Rectal smooth muscle tissue (tissue), 1 donor: ENCODE data around the gene PI4K2A.
"Not testable (repeated sequence)": the region's sequence is repeated elsewhere in the genome, so short reads cannot be mapped to it uniquely, and the experiment has no call there.

Experiments
- H3K27ac ChIP-seq: one replicate; pipeline ENCODE4 v1.7.0; 2013; ENCODE audit warnings: low read depth, low read length, inconsistent platforms
- H3K27me3 ChIP-seq: one replicate; pipeline ENCODE4 v1.7.0; 2013; ENCODE audit warnings: low read length; ENCODE audit not compliant: control insufficient read depth, insufficient read depth
- H3K36me3 ChIP-seq: one replicate; pipeline ENCODE4 v1.7.0; 2013; ENCODE audit warnings: low read length; ENCODE audit not compliant: control insufficient read depth, insufficient read depth
- H3K4me1 ChIP-seq: one replicate; pipeline ENCODE4 v1.7.0; 2013; ENCODE audit warnings: low read length; ENCODE audit not compliant: control insufficient read depth, insufficient read depth
- H3K4me3 ChIP-seq: one replicate; pipeline ENCODE4 v1.7.0; 2013; ENCODE audit warnings: low read length
- H3K9ac ChIP-seq: one replicate; pipeline ENCODE4 v1.7.0; 2013; ENCODE audit warnings: low read length

Gene PI4K2A

GRCh38 chr10:97685395-97685958, 45.0 kb downstream of the PI4K2A start:
- peaks cover 23% of the 10 kb centered on the region for H3K4me1 ChIP-seq
- H3K27ac ChIP-seq, result no peak overlapping the region

GRCh38 chr10:97686301-97686961, 46.0 kb downstream of the PI4K2A start:
- H3K27me3 ChIP-seq, result no peaks in the 10 kb centered on the region
- peak overlapping the region; percentile 85 for H3K4me3 ChIP-seq
- H3K27ac ChIP-seq, result peak overlapping the region; percentile 93
- peak overlapping the region; percentile 83 for H3K9ac ChIP-seq
- H3K36me3 ChIP-seq, result no peaks in the 10 kb centered on the region
- H3K4me1 ChIP-seq, result peaks cover 23% of the 10 kb centered on the region

More at GRCh38 chr10:97685395-97685958, 45.0 kb downstream of the PI4K2A start:
- H3K36me3 ChIP-seq, result no peaks in the 10 kb centered on the region
- H3K4me3 ChIP-seq, result peak overlapping the region; percentile 85
- H3K27me3 ChIP-seq, result no peaks in the 10 kb centered on the region
- H3K9ac ChIP-seq, result peak overlapping the region; percentile 52

- Histone ChIP-seq H3K4me3 (peak within 1 kb of the TSS; percentile 85), H3K36me3 (no peaks in the 10 kb centered on the region), H3K27me3 (no peaks in the 10 kb centered on the region), H3K9ac (peak within 1 kb of the TSS; percentile 83), H3K4me1 (peaks cover 20% of the 10 kb centered on the region), H3K27ac (peak within 1 kb of the TSS; percentile 93)
These were observed 46.7 kb downstream of the PI4K2A start, which contains the start of gene AVPI1 for GRCh38 chr10:97686962-97687784. AVPI1 (minus strand) TSS chr10:97687241; CDS start chr10:97679905, 7,336 bp downstream.

- no peaks in the 10 kb centered on the region for H3K36me3 ChIP-seq
- H3K27ac ChIP-seq, result peak overlapping the region; percentile 93
- peaks cover 20% of the 10 kb centered on the region for H3K4me1 ChIP-seq
- no peaks in the 10 kb centered on the region for H3K27me3 ChIP-seq
- H3K4me3 ChIP-seq, result peak overlapping the region; percentile 53
- peak overlapping the region; percentile 45 for H3K9ac ChIP-seq
These were observed 47.6 kb downstream of the PI4K2A start for GRCh38 chr10:97687785-97688781.

GRCh38 chr10:97689559-97690020, 49.1 kb downstream of the PI4K2A start:
- H3K4me1 ChIP-seq, result peaks cover 17% of the 10 kb centered on the region
- no peaks in the 10 kb centered on the region for H3K27me3 ChIP-seq
- no peak overlapping the region for H3K4me3 ChIP-seq
- no peak overlapping the region for H3K9ac ChIP-seq
- no peak overlapping the region for H3K27ac ChIP-seq
- no peaks in the 10 kb centered on the region for H3K36me3 ChIP-seq

GRCh38 chr10:97690133-97690532, 49.7 kb downstream of the PI4K2A start:
- Histone ChIP-seq H3K27me3 (no peaks in the 10 kb centered on the region), H3K36me3 (no peaks in the 10 kb centered on the region), H3K9ac (no peak overlapping the region), H3K27ac (no peak overlapping the region), H3K4me3 (no peak overlapping the region), H3K4me1 (peaks cover 11% of the 10 kb centered on the region)

- H3K4me1 ChIP-seq, H3K4me3 ChIP-seq, H3K27ac ChIP-seq, H3K9ac ChIP-seq, H3K36me3 ChIP-seq, H3K27me3 ChIP-seq: not testable (repeated sequence)
These were observed 57.7 kb downstream of the PI4K2A start for GRCh38 chr10:97698072-97698655.

GRCh38 chr10:97701438-97702069, 61.1 kb downstream of the PI4K2A start:
- Histone ChIP-seq H3K4me1 (no peaks in the 10 kb centered on the region), H3K27ac (no peak overlapping the region), H3K9ac (no peak overlapping the region), H3K27me3 (no peaks in the 10 kb centered on the region), H3K4me3 (no peak overlapping the region), H3K36me3 (no peaks in the 10 kb centered on the region)

GRCh38 chr10:97703398-97704067, 63.1 kb downstream of the PI4K2A start:
- Histone ChIP-seq H3K9ac (no peak overlapping the region), H3K27ac (no peak overlapping the region), H3K4me3 (no peak overlapping the region), H3K4me1 (peaks cover 5% of the 10 kb centered on the region), H3K27me3 (no peaks in the 10 kb centered on the region), H3K36me3 (no peaks in the 10 kb centered on the region)

- Histone ChIP-seq H3K27ac (no peak overlapping the region), H3K4me3 (no peak overlapping the region), H3K36me3 (no peaks in the 10 kb centered on the region), H3K27me3 (no peaks in the 10 kb centered on the region), H3K9ac (no peak overlapping the region), H3K4me1 (peaks cover 5% of the 10 kb centered on the region)
These were observed 63.9 kb downstream of the PI4K2A start for GRCh38 chr10:97704341-97704740.
